WTC11 (cell line): ENCODE measurements around the gene ATP13A5.

Source experiments
- CTCF ChIP-seq: fragments of 200-600 bp; IDR thresholded peaks from 2 replicates; pipeline ENCODE4 v1.8.0; 2022; ENCODE audit warnings: antibody characterized with exemption
- FOXJ3 ChIP-seq: sonication (generic); formaldehyde crosslinking; IDR thresholded peaks from 2 replicates; pipeline ENCODE4 v1.9.0; 2021; ENCODE audit warnings: missing genetic modification reagents, mild to moderate bottlenecking, borderline replicate concordance
- HMGA2 ChIP-seq: fragments of 250-450 bp; sonication (Bioruptor Pico); IDR thresholded peaks from 2 replicates; pipeline ENCODE4 v1.4.0; 2021; ENCODE audit warnings: mild to moderate bottlenecking, moderate library complexity
- IRF2 ChIP-seq: sonication (generic); formaldehyde crosslinking; IDR thresholded peaks from 2 replicates; pipeline ENCODE4 v1.8.0; 2022; ENCODE audit warnings: low read depth, missing genetic modification reagents, borderline replicate concordance
- ZNF232 ChIP-seq: sonication (generic); formaldehyde crosslinking; IDR thresholded peaks from 2 replicates; pipeline ENCODE4 v1.8.0; 2022; ENCODE audit warnings: mild to moderate bottlenecking, missing genetic modification reagents
- ZNF416 ChIP-seq: fragments of 250-450 bp; sonication (Bioruptor Pico); IDR thresholded peaks from 2 replicates; pipeline ENCODE4 v1.9.0; 2021; ENCODE audit warnings: mild to moderate bottlenecking, inconsistent platforms
- ZNF512 ChIP-seq: sonication (generic); formaldehyde crosslinking; IDR thresholded peaks from 2 replicates; pipeline ENCODE4 v1.8.1; 2022; ENCODE audit warnings: missing genetic modification reagents, borderline replicate concordance
- TF ChIP-seq, protein P1 (sequence below): sonication (generic); formaldehyde crosslinking; IDR thresholded peaks from 2 replicates; pipeline ENCODE4 v1.8.1; 2023; ENCODE audit warnings: mild to moderate bottlenecking, missing genetic modification reagents, moderate library complexity
- TF ChIP-seq, protein P2 (sequence below): sonication (generic); formaldehyde crosslinking; IDR thresholded peaks from 2 replicates; pipeline ENCODE4 v1.8.0; 2022; ENCODE audit warnings: missing genetic modification reagents
- TF ChIP-seq, protein P3 (sequence below): sonication (generic); formaldehyde crosslinking; IDR thresholded peaks from 2 replicates; pipeline ENCODE4 v1.8.1; 2022; ENCODE audit warnings: low read depth, mild to moderate bottlenecking, moderate library complexity, missing genetic modification reagents, borderline replicate concordance

- TF ChIP-seq ZNF416 (CRISPR knock-in tag) (no peak), CTCF (no peak), ZNF512 (CRISPR knock-in tag) (no peak), HMGA2 (CRISPR knock-in tag) (no peak), IRF2 (CRISPR knock-in tag) (no peak), ZNF232 (CRISPR knock-in tag) (no peak), FOXJ3 (CRISPR knock-in tag) (no peak)
- TF ChIP-seq, protein P1, sequence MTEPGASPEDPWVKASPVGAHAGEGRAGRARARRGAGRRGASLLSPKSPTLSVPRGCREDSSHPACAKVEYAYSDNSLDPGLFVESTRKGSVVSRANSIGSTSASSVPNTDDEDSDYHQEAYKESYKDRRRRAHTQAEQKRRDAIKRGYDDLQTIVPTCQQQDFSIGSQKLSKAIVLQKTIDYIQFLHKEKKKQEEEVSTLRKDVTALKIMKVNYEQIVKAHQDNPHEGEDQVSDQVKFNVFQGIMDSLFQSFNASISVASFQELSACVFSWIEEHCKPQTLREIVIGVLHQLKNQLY (CRISPR knock-in tag), result no peak
- TF ChIP-seq, protein P2, sequence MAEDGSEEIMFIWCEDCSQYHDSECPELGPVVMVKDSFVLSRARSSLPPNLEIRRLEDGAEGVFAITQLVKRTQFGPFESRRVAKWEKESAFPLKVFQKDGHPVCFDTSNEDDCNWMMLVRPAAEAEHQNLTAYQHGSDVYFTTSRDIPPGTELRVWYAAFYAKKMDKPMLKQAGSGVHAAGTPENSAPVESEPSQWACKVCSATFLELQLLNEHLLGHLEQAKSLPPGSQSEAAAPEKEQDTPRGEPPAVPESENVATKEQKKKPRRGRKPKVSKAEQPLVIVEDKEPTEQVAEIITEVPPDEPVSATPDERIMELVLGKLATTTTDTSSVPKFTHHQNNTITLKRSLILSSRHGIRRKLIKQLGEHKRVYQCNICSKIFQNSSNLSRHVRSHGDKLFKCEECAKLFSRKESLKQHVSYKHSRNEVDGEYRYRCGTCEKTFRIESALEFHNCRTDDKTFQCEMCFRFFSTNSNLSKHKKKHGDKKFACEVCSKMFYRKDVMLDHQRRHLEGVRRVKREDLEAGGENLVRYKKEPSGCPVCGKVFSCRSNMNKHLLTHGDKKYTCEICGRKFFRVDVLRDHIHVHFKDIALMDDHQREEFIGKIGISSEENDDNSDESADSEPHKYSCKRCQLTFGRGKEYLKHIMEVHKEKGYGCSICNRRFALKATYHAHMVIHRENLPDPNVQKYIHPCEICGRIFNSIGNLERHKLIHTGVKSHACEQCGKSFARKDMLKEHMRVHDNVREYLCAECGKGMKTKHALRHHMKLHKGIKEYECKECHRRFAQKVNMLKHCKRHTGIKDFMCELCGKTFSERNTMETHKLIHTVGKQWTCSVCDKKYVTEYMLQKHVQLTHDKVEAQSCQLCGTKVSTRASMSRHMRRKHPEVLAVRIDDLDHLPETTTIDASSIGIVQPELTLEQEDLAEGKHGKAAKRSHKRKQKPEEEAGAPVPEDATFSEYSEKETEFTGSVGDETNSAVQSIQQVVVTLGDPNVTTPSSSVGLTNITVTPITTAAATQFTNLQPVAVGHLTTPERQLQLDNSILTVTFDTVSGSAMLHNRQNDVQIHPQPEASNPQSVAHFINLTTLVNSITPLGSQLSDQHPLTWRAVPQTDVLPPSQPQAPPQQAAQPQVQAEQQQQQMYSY (CRISPR knock-in tag), result no peak
- TF ChIP-seq, protein P3, sequence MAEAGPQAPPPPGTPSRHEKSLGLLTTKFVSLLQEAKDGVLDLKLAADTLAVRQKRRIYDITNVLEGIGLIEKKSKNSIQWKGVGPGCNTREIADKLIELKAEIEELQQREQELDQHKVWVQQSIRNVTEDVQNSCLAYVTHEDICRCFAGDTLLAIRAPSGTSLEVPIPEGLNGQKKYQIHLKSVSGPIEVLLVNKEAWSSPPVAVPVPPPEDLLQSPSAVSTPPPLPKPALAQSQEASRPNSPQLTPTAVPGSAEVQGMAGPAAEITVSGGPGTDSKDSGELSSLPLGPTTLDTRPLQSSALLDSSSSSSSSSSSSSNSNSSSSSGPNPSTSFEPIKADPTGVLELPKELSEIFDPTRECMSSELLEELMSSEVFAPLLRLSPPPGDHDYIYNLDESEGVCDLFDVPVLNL (CRISPR knock-in tag), result no peak
Measured at GRCh38 chr3:193378706-193379105, at the start of gene ATP13A5.
